GM12865 (cell line): ENCODE measurements around the gene SPATC1L.

Experiments
- DNase-seq: peaks from one replicate; pipeline ENCODE4 v3.0.0; 2010; ENCODE audit warnings: low read depth
- H3K4me3 ChIP-seq: 2 replicates; pipeline ENCODE4 v1.5.1; 2011; ENCODE audit warnings: mild to moderate bottlenecking, low read depth, low read length, control low read depth
- CTCF ChIP-seq: IDR thresholded peaks from 2 replicates; pipeline ENCODE4 v1.5.1; 2011; ENCODE audit warnings: low read length, control low read depth, low read depth, inconsistent platforms; ENCODE audit not compliant: insufficient read depth; ENCODE audit errors: missing control alignments

Gene SPATC1L

GRCh38 chr21:46128933-46129571, 55.2 kb downstream of the SPATC1L start:
- DNase-seq: no peak
- H3K4me3 ChIP-seq: no peak overlapping the region
- TF ChIP-seq CTCF: no peak

- no peak for DNase-seq
- no peak for TF ChIP-seq CTCF
- no peak overlapping the region for H3K4me3 ChIP-seq
Measured at GRCh38 chr21:46128106-46128932, 55.9 kb downstream of the SPATC1L start.

- TF ChIP-seq CTCF: no peak
- no peak overlapping the region for H3K4me3 ChIP-seq
- no peak for DNase-seq
Measured at GRCh38 chr21:46127239-46128105, 56.8 kb downstream of the SPATC1L start.

GRCh38 chr21:46126309-46127238, 57.7 kb downstream of the SPATC1L start:
- no peak overlapping the region for H3K4me3 ChIP-seq
- TF ChIP-seq CTCF: no peak
- no peak for DNase-seq

GRCh38 chr21:46125846-46126301, 58.4 kb downstream of the SPATC1L start:
- no peak for TF ChIP-seq CTCF
- DNase-seq: no peak
- H3K4me3 ChIP-seq: no peak overlapping the region
